Fibroblast of the aortic adventitia (primary cell): ENCODE measurements around the gene FAR1. TPM values are rescaled to one million over a fixed set of nuclear protein-coding genes. Genes with fewer than 3 reads are reported as not detected.
A peak's percentile ranks its signal among the peaks of the same experiment; 100 is the strongest.
"Not testable (repeated sequence)": the region's sequence is repeated elsewhere in the genome, so short reads cannot be mapped to it uniquely, and the experiment has no call there.

Experiments used
- DNase-seq: peaks from one replicate; pipeline ENCODE4 v3.0.0-alpha.2; 2010; ENCODE audit warnings: low read depth
- H3K4me3 ChIP-seq: 2 replicates; pipeline ENCODE4 v1.5.1; 2011; ENCODE audit warnings: low read depth, mild to moderate bottlenecking, control low read depth, low read length, moderate library complexity
- CTCF ChIP-seq: IDR thresholded peaks from 2 replicates; pipeline ENCODE4 v1.5.1; 2011; ENCODE audit warnings: mild to moderate bottlenecking, low read length, control low read depth, inconsistent platforms; ENCODE audit not compliant: insufficient read depth
- total RNA-seq: library from RNA; depleted of rRNA; stranded (reverse); fragments of >200 nt; gene quantifications from 2 replicates; pipeline ENCODE4 v1.2.3, GENCODE V29; 2012; ENCODE audit warnings: low replicate concordance

Gene FAR1, protein sequence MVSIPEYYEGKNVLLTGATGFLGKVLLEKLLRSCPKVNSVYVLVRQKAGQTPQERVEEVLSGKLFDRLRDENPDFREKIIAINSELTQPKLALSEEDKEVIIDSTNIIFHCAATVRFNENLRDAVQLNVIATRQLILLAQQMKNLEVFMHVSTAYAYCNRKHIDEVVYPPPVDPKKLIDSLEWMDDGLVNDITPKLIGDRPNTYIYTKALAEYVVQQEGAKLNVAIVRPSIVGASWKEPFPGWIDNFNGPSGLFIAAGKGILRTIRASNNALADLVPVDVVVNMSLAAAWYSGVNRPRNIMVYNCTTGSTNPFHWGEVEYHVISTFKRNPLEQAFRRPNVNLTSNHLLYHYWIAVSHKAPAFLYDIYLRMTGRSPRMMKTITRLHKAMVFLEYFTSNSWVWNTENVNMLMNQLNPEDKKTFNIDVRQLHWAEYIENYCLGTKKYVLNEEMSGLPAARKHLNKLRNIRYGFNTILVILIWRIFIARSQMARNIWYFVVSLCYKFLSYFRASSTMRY
- total RNA-seq: 67.6 and 124 TPM in 2 replicates

GRCh38 chr11:13668102-13668956 lies at the start of gene FAR1:
Gene FAR1, plus strand, starts transcription at chr11:13668668. Its CDS starts 26,098 bp downstream, at chr11:13694766.
- peak; percentile 99 for DNase-seq
- H3K4me3 ChIP-seq: peak within 1 kb of the TSS; percentile 77
- TF ChIP-seq CTCF: peak; percentile 39

- DNase-seq: no peak
- TF ChIP-seq CTCF: no peak
- no peak overlapping the region for H3K4me3 ChIP-seq
Measured at GRCh38 chr11:13620063-13620462, 48.4 kb upstream of the FAR1 start.

- H3K4me3 ChIP-seq, DNase-seq: not testable (repeated sequence)
Measured at GRCh38 chr11:13626818-13627217, 41.6 kb upstream of the FAR1 start.

DNA sequence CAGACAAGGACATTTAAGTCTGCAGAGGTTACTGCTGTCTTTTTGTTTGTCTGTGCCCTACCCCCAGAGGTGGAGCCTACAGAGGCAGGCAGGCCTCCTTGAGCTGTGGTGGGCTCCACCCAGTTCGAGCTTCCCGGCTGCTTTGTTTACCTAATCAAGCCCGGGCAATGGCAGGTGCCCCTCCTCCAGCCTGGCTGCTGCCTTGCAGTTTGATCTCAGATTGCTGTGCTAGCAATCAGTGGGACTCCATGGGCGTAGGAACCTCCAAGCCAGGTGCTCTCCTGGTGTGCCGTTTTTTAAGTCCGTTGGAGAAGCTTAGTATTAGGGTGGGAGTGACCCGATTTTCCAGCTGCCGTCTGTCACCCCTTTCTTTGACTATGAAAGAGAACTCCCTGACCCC lies 39.8 kb upstream of the FAR1 start:
- not testable (repeated sequence) for H3K4me3 ChIP-seq, DNase-seq

DNA sequence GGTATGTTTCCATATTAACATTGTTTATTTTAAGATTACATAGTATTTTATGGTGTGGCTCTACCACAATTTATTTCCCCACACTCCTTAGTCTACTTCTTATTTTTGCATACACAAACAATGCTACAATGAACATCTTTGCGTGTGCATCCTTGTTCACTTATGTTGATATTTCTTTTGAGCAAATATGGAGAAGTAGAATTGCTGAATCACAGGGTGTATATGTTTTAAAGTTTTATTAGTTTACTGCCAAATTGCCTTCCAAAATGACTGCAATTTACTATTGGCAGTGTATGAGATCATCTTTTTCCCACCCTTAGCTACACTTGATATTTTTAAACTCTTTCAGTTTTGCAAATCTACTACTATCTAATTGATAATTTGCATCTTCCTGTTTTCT lies 38.7 kb upstream of the FAR1 start:
- H3K4me3 ChIP-seq: no peak overlapping the region
- DNase-seq: no peak
- no peak for TF ChIP-seq CTCF

- H3K4me3 ChIP-seq: no peak overlapping the region
- no peak for DNase-seq
- TF ChIP-seq CTCF: no peak
Measured at GRCh38 chr11:13635290-13635689, 33.2 kb upstream of the FAR1 start.

DNA sequence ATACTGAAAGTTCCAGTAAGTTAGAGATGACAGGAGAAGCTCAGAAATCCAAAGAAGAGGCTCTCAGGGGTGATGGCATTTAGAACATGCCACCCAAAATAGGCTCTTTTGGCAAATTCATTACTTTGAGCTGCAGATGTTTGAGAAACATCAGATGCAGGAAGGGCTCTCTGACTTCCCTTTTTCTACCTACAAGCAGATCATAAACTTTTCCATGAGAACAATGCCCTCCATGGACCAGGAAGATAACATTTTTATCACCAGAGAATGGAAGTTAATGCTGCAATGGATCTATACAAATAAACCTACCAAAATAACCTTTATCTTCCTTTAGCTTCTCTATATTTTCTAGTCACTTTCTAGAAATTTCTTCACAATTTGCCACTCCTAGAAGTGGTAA lies 32.7 kb upstream of the FAR1 start:
- H3K4me3 ChIP-seq: no peak overlapping the region
- DNase-seq: no peak
- TF ChIP-seq CTCF: no peak
